Effector memory CD8-positive, alpha-beta T cell (primary cell): ENCODE data around the gene CEP63.

Experiments used
- ATAC-seq: fragments of 150-1000 bp; cut with Tn5 transposase; replicated peaks from 2 replicates; pipeline ENCODE4 v1.10.0; 2021; ENCODE audit warnings: mild to moderate bottlenecking, moderate library complexity
- DNase-seq, 3 experiments: peaks; one replicate each; pipeline ENCODE4 v3.0.0; 2021
- H3K27ac Mint-ChIP-seq, 2 donors: one replicate each; pipeline ENCODE4 v1.8.0; 2022; ENCODE audit warnings: mild to moderate bottlenecking in 2 of 2, mixed read lengths in 2 of 2, moderate library complexity in 2 of 2
- H3K27me3 Mint-ChIP-seq, 2 donors: one replicate each; pipeline ENCODE4 v1.8.0; 2022; ENCODE audit warnings: mixed read lengths in 2 of 2
- H3K36me3 Mint-ChIP-seq: one replicate; pipeline ENCODE4 v1.8.0; 2022; ENCODE audit warnings: mild to moderate bottlenecking, moderate library complexity, mixed read lengths; ENCODE audit not compliant: insufficient read depth
- H3K4me1 Mint-ChIP-seq, 2 donors: one replicate each; pipeline ENCODE4 v1.8.0; 2022; ENCODE audit warnings: low read depth in 2 of 2, mixed read lengths in 2 of 2
- H3K4me3 Mint-ChIP-seq, 2 donors: one replicate each; pipeline ENCODE4 v1.8.0; 2022; ENCODE audit warnings: mild to moderate bottlenecking in 2 of 2, mixed read lengths in 2 of 2, moderate library complexity in 2 of 2
- H3K9me3 Mint-ChIP-seq, 2 donors: one replicate each; pipeline ENCODE4 v1.8.0; 2022; ENCODE audit warnings: mixed read lengths in 2 of 2

The CEP63 gene

GRCh38 chr3:134603956-134604355 is 118.1 kb downstream of the CEP63 start:
- peaks cover 4 to 10% of the 10 kb centered on the region in 2 donors for H3K4me1 Mint-ChIP-seq
- peaks cover 2% of the 10 kb centered on the region for H3K36me3 Mint-ChIP-seq
- no peak for DNase-seq
- no peak overlapping the region for H3K27ac Mint-ChIP-seq
- H3K27me3 Mint-ChIP-seq = peaks cover 22 to 47% of the 10 kb centered on the region in 2 donors
- no peaks in the 10 kb centered on the region for H3K9me3 Mint-ChIP-seq
- H3K4me3 Mint-ChIP-seq = no peak overlapping the region
- ATAC-seq = no peak

GRCh38 chr3:134605556-134605955 is 119.7 kb downstream of the CEP63 start:
- Mint-ChIP-seq H3K27me3 (peaks cover 30 to 59% of the 10 kb centered on the region in 2 donors), H3K9me3 (no peaks in the 10 kb centered on the region), H3K27ac (no peak overlapping the region), H3K36me3 (peaks cover 2% of the 10 kb centered on the region), H3K4me1 (peaks cover 4 to 9% of the 10 kb centered on the region in 2 donors), H3K4me3 (no peak overlapping the region)
- ATAC-seq = no peak
- no peak for DNase-seq

GRCh38 chr3:134606033-134607025 is 120.5 kb downstream of the CEP63 start:
- H3K4me3 Mint-ChIP-seq = no peak overlapping the region
- H3K4me1 Mint-ChIP-seq = peaks cover 0 to 4% of the 10 kb centered on the region in 2 donors
- H3K27me3 Mint-ChIP-seq = peaks cover 35 to 59% of the 10 kb centered on the region in 2 donors
- H3K9me3 Mint-ChIP-seq = no peaks in the 10 kb centered on the region
- DNase-seq (no peak), ATAC-seq (no peak)
- no peak overlapping the region for H3K27ac Mint-ChIP-seq
- H3K36me3 Mint-ChIP-seq = peaks cover 2% of the 10 kb centered on the region

- Mint-ChIP-seq H3K27me3 (peaks cover 35 to 61% of the 10 kb centered on the region in 2 donors), H3K9me3 (no peaks in the 10 kb centered on the region), H3K27ac (no peak overlapping the region), H3K36me3 (peaks cover 2% of the 10 kb centered on the region), H3K4me3 (no peak overlapping the region), H3K4me1 (peaks cover 0 to 4% of the 10 kb centered on the region in 2 donors)
- DNase-seq (no peak), ATAC-seq (no peak)
These were observed 121.5 kb downstream of the CEP63 start for GRCh38 chr3:134607054-134608022.

- Mint-ChIP-seq H3K27ac (no peak overlapping the region), H3K4me1 (peaks cover 0 to 4% of the 10 kb centered on the region in 2 donors), H3K9me3 (no peaks in the 10 kb centered on the region), H3K4me3 (no peak overlapping the region), H3K36me3 (peaks cover 2% of the 10 kb centered on the region), H3K27me3 (peaks cover 35 to 66% of the 10 kb centered on the region in 2 donors)
- DNase-seq (no peak), ATAC-seq (no peak)
These were observed 122.3 kb downstream of the CEP63 start for GRCh38 chr3:134608023-134608770.

- Mint-ChIP-seq H3K36me3 (peaks cover under 1% of the 10 kb centered on the region), H3K4me1 (peaks cover 0 to 4% of the 10 kb centered on the region in 2 donors), H3K9me3 (no peaks in the 10 kb centered on the region), H3K27ac (no peak overlapping the region), H3K27me3 (peaks cover 35 to 73% of the 10 kb centered on the region in 2 donors), H3K4me3 (no peak overlapping the region)
- DNase-seq (no peak), ATAC-seq (no peak)
These were observed 123.0 kb downstream of the CEP63 start for GRCh38 chr3:134608771-134609435.

GRCh38 chr3:134609821-134610431 is 124.1 kb downstream of the CEP63 start:
- ATAC-seq (no peak), DNase-seq (no peak)
- Mint-ChIP-seq H3K4me3 (no peak overlapping the region), H3K27ac (no peak overlapping the region), H3K9me3 (no peaks in the 10 kb centered on the region), H3K36me3 (no peaks in the 10 kb centered on the region), H3K4me1 (peaks cover 0 to 4% of the 10 kb centered on the region in 2 donors), H3K27me3 (peaks cover 35 to 73% of the 10 kb centered on the region in 2 donors)

- H3K27me3 Mint-ChIP-seq = peaks cover 33 to 66% of the 10 kb centered on the region in 2 donors
- DNase-seq (no peak), ATAC-seq (no peak)
- H3K4me3 Mint-ChIP-seq = no peak overlapping the region
- no peaks in the 10 kb centered on the region for H3K36me3 Mint-ChIP-seq
- H3K9me3 Mint-ChIP-seq = no peaks in the 10 kb centered on the region
- peaks cover 0 to 4% of the 10 kb centered on the region in 2 donors for H3K4me1 Mint-ChIP-seq
- no peak overlapping the region for H3K27ac Mint-ChIP-seq
These were observed 124.9 kb downstream of the CEP63 start for GRCh38 chr3:134610432-134611385.

- H3K36me3 Mint-ChIP-seq = no peaks in the 10 kb centered on the region
- DNase-seq (no peak), ATAC-seq (no peak)
- H3K4me3 Mint-ChIP-seq = no peak overlapping the region
- no peaks in the 10 kb centered on the region for H3K9me3 Mint-ChIP-seq
- H3K27me3 Mint-ChIP-seq = peaks cover 28 to 58% of the 10 kb centered on the region in 2 donors
- no peak overlapping the region for H3K27ac Mint-ChIP-seq
- peaks cover 0 to 3% of the 10 kb centered on the region in 2 donors for H3K4me1 Mint-ChIP-seq
These were observed 125.7 kb downstream of the CEP63 start for GRCh38 chr3:134611516-134611915.

GRCh38 chr3:134613006-134613520 is 127.2 kb downstream of the CEP63 start:
- Mint-ChIP-seq H3K27me3 (peaks cover 20 to 53% of the 10 kb centered on the region in 2 donors), H3K4me1 (no peaks in the 10 kb centered on the region), H3K36me3 (no peaks in the 10 kb centered on the region), H3K4me3 (no peak overlapping the region), H3K27ac (no peak overlapping the region), H3K9me3 (no peaks in the 10 kb centered on the region)
- ATAC-seq (no peak), DNase-seq (no peak)

GRCh38 chr3:134614955-134615354 is 129.1 kb downstream of the CEP63 start:
- DNase-seq = no peak

More at GRCh38 chr3:134614955-134615354, 129.1 kb downstream of the CEP63 start:
- Mint-ChIP-seq H3K27me3 (peaks cover 5 to 34% of the 10 kb centered on the region in 2 donors), H3K4me3 (no peak overlapping the region), H3K27ac (no peak overlapping the region), H3K36me3 (no peaks in the 10 kb centered on the region), H3K9me3 (no peaks in the 10 kb centered on the region), H3K4me1 (no peaks in the 10 kb centered on the region)
- ATAC-seq = no peak
